ENCODE results near the gene ID2. TPM values are rescaled to one million over a fixed set of nuclear protein-coding genes. Genes with fewer than 3 reads are reported as not detected.
A peak's percentile ranks its signal among the peaks of the same experiment; 100 is the strongest.

Gene ID2
- total RNA-seq, 1 donor from 2014 or later: 13.6 TPM

DNA sequence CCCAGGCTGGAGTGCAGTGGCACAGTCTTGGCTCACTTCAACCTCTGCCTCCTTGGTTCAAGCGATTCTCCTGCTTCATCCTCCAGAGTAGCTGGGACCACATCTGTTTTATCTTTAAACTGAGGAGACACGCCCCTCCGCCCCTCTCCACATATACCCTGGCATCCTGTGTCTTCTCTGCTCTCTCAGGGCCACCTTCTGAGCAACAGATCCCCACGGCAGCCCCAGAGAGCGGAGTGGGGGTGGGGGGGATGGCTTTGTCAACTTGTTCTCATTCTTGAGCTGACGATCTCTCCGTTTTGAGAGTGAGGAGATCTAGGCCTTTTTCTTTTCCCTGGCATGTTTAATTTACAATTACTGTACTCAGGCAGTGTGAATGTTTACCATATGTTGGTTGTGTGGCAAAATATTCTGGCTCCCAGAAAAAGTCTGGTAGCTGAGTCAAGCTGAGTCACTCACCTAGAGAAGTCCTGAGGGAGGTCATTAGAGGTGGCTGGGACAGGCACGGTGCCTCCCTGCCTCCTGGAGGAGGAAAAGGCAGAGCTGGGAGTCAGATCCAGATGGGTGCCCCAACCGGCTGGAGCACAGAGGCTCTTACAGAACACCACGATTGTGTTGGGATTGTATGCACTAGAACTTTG lies 19.5 kb upstream of the ID2 start:
- FAIRE-seq (no peak), DNase-seq (ENCODE audit: low read depth) (peak; percentile 78)
- H3K36me3 Mint-ChIP-seq (ENCODE audit: low read depth, unreplicated experiment): no peaks in the 10 kb centered on the region
- H3K27me3 Mint-ChIP-seq (ENCODE audit: low read depth, unreplicated experiment): peaks cover 23% of the 10 kb centered on the region
- no peak overlapping the region for H3K27ac Mint-ChIP-seq (ENCODE audit: unreplicated experiment)
- H3K36me3 ChIP-seq (ENCODE audit: insufficient read depth, low read length): no peaks in the 10 kb centered on the region
- H3K27me3 ChIP-seq (ENCODE audit: insufficient read depth, low read length): no peaks in the 10 kb centered on the region
- peak overlapping the region; percentile 47 for H3K4me3 Mint-ChIP-seq (ENCODE audit: unreplicated experiment)
- peaks cover 8% of the 10 kb centered on the region for H3K4me1 Mint-ChIP-seq (ENCODE audit: low read depth, unreplicated experiment)
- H3K4me3 ChIP-seq (ENCODE audit: insufficient read depth, low read depth, low read length): no peak overlapping the region
- peak overlapping the region; percentile 66 for H3K4me2 ChIP-seq (ENCODE audit: low read length)
- H4K20me1 ChIP-seq (ENCODE audit: insufficient read depth, low read length): no peaks in the 10 kb centered on the region
- H2AFZ ChIP-seq (ENCODE audit: low read depth, low read length): peak overlapping the region; percentile 26
- no peaks in the 10 kb centered on the region for H3K9me3 ChIP-seq (ENCODE audit: insufficient read depth, low read depth, low read length)
- H3K79me2 ChIP-seq (ENCODE audit: insufficient read depth, low read length): no peaks in the 10 kb centered on the region
- no peak for TF ChIP-seq EZH2 (IDR thresholded peaks at IDR 0.05; ENCODE audit: insufficient read depth, low read length)
- TF ChIP-seq, protein P1, sequence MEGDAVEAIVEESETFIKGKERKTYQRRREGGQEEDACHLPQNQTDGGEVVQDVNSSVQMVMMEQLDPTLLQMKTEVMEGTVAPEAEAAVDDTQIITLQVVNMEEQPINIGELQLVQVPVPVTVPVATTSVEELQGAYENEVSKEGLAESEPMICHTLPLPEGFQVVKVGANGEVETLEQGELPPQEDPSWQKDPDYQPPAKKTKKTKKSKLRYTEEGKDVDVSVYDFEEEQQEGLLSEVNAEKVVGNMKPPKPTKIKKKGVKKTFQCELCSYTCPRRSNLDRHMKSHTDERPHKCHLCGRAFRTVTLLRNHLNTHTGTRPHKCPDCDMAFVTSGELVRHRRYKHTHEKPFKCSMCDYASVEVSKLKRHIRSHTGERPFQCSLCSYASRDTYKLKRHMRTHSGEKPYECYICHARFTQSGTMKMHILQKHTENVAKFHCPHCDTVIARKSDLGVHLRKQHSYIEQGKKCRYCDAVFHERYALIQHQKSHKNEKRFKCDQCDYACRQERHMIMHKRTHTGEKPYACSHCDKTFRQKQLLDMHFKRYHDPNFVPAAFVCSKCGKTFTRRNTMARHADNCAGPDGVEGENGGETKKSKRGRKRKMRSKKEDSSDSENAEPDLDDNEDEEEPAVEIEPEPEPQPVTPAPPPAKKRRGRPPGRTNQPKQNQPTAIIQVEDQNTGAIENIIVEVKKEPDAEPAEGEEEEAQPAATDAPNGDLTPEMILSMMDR (IDR thresholded peaks at IDR 0.05; ENCODE audit: insufficient read depth, low read depth, low read length): no peak
- peak overlapping the region; percentile 55 for H3K27ac ChIP-seq (ENCODE audit: low read depth, low read length)
- peak overlapping the region; percentile 50 for H3K9ac ChIP-seq (ENCODE audit: low read length)
- peaks cover 5% of the 10 kb centered on the region for H3K9me3 Mint-ChIP-seq (ENCODE audit: unreplicated experiment)
- H3K4me1 ChIP-seq (ENCODE audit: insufficient read depth, low read length): peaks cover 13% of the 10 kb centered on the region

DNA sequence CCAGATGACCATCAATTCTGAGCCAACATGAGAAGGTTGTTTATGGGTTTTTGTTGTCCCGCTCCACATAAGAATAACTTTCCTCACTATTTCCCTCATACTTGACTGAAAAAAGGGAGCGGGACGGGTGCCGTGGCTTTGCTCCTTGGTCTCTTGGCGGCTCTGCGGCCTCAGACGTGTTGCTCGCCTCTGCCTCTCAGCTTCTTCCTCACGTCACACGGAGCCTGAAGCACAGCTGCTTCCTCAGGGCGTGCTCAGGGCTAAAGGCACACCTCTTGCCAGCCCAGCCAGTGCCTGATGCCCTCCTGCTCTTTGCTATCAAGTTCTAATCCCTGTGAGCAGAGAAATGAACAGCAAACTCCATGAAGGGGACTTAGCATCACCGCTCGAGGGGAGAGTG lies 17.9 kb upstream of the ID2 start:
- no peak for FAIRE-seq
- Histone ChIP-seq H3K4me3 (ENCODE audit: insufficient read depth, low read depth, low read length) (no peak overlapping the region), H3K9ac (ENCODE audit: low read length) (no peak overlapping the region), H2AFZ (ENCODE audit: low read depth, low read length) (no peak overlapping the region), H3K36me3 (ENCODE audit: insufficient read depth, low read length) (no peaks in the 10 kb centered on the region), H3K4me1 (ENCODE audit: insufficient read depth, low read length) (peaks cover 13% of the 10 kb centered on the region), H3K9me3 (ENCODE audit: insufficient read depth, low read depth, low read length) (no peaks in the 10 kb centered on the region), H3K27ac (ENCODE audit: low read depth, low read length) (no peak overlapping the region), H3K4me2 (ENCODE audit: low read length) (no peak overlapping the region), H3K79me2 (ENCODE audit: insufficient read depth, low read length) (no peaks in the 10 kb centered on the region), H3K27me3 (ENCODE audit: insufficient read depth, low read length) (peaks cover 3% of the 10 kb centered on the region), H4K20me1 (ENCODE audit: insufficient read depth, low read length) (no peaks in the 10 kb centered on the region)
- TF ChIP-seq EZH2 (IDR thresholded peaks at IDR 0.05; ENCODE audit: insufficient read depth, low read length): no peak
- TF ChIP-seq, protein P1 (IDR thresholded peaks at IDR 0.05; ENCODE audit: insufficient read depth, low read depth, low read length): no peak
- Mint-ChIP-seq H3K27me3 (ENCODE audit: low read depth, unreplicated experiment) (peaks cover 15% of the 10 kb centered on the region), H3K9me3 (ENCODE audit: unreplicated experiment) (peaks cover 2% of the 10 kb centered on the region), H3K4me3 (ENCODE audit: unreplicated experiment) (no peak overlapping the region), H3K36me3 (ENCODE audit: low read depth, unreplicated experiment) (no peaks in the 10 kb centered on the region), H3K27ac (ENCODE audit: unreplicated experiment) (no peak overlapping the region), H3K4me1 (ENCODE audit: low read depth, unreplicated experiment) (peaks cover 7% of the 10 kb centered on the region)
- no peak for DNase-seq (ENCODE audit: low read depth)

DNA sequence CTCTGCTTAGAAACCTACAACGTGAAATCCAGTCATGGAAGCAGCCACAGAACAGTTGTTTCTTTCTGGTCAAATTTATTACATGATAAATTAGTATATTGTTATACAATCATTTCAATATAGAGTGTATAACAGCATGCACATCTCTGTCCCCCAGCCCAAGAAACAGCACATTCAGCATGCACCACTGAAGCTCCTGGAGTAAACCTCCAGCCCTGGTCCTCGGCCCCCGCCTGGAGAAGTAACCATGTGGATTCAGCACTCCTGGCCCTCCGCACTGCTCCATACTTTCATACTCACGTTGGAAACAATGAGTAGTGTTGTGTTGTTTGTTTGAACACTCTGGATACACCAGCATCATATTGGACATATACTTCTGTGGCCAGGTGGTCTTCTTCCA lies 15.3 kb upstream of the ID2 start:
- H3K79me2 ChIP-seq (ENCODE audit: insufficient read depth, low read length): no peaks in the 10 kb centered on the region
- Mint-ChIP-seq H3K4me1 (ENCODE audit: low read depth, unreplicated experiment) (peaks cover 7% of the 10 kb centered on the region), H3K27me3 (ENCODE audit: low read depth, unreplicated experiment) (peaks cover 13% of the 10 kb centered on the region), H3K27ac (ENCODE audit: unreplicated experiment) (no peak overlapping the region), H3K36me3 (ENCODE audit: low read depth, unreplicated experiment) (no peaks in the 10 kb centered on the region), H3K4me3 (ENCODE audit: unreplicated experiment) (no peak overlapping the region), H3K9me3 (ENCODE audit: unreplicated experiment) (no peaks in the 10 kb centered on the region)
- no peak overlapping the region for H3K4me2 ChIP-seq (ENCODE audit: low read length)
- no peak overlapping the region for H2AFZ ChIP-seq (ENCODE audit: low read depth, low read length)
- no peaks in the 10 kb centered on the region for H3K36me3 ChIP-seq (ENCODE audit: insufficient read depth, low read length)
- H3K27me3 ChIP-seq (ENCODE audit: insufficient read depth, low read length): peaks cover 3% of the 10 kb centered on the region
- no peak overlapping the region for H3K4me3 ChIP-seq (ENCODE audit: insufficient read depth, low read depth, low read length)
- H3K27ac ChIP-seq (ENCODE audit: low read depth, low read length): no peak overlapping the region
- H3K9ac ChIP-seq (ENCODE audit: low read length): no peak overlapping the region
- DNase-seq (ENCODE audit: low read depth) (no peak), FAIRE-seq (no peak)
- H3K9me3 ChIP-seq (ENCODE audit: insufficient read depth, low read depth, low read length): no peaks in the 10 kb centered on the region
- peaks cover 12% of the 10 kb centered on the region for H3K4me1 ChIP-seq (ENCODE audit: insufficient read depth, low read length)
- TF ChIP-seq EZH2 (IDR thresholded peaks at IDR 0.05; ENCODE audit: insufficient read depth, low read length): no peak
- TF ChIP-seq, protein P1 (IDR thresholded peaks at IDR 0.05; ENCODE audit: insufficient read depth, low read depth, low read length): no peak
- H4K20me1 ChIP-seq (ENCODE audit: insufficient read depth, low read length): no peaks in the 10 kb centered on the region
